Measurements from ENCODE around the gene IL17REL. TPM values are rescaled to one million over a fixed set of nuclear protein-coding genes. Genes with fewer than 3 reads are reported as not detected.

IL17REL gene
- total and polyA plus RNA-seq, 10 of the 15 experiments (the other 5 are each of a cell fraction or from before 2014, with no cell fraction given) = 0.03 TPM; not detected in 9

GRCh38 chr22:50030297-50031188, 18.0 kb upstream of the IL17REL start:
- RAD21 ChIA-PET (ENCODE audit: unreplicated experiment) = interaction anchor here (0.6 to 2.8 kb wide), 25 partner anchors 13 to 268 kb away, joined by 3 to 81 read pairs (median 4); partner anchors contain the start of genes CRELD2 and IL17REL
- TF ChIP-seq HCFC1 (IDR thresholded peaks at IDR 0.05; ENCODE audit: low read length) (no peak), GATAD2B (conservative IDR thresholded peaks at IDR 0.05; ENCODE audit: low read depth) (no peak), GABPA (IDR thresholded peaks at IDR 0.05; ENCODE audit: low read depth) (no peak), BACH1 (IDR thresholded peaks at IDR 0.05; ENCODE audit: borderline replicate concordance) (no peak), RELA (IDR thresholded peaks at IDR 0.05; ENCODE audit: borderline replicate concordance, partially characterized antibody) (peak; percentile 65), MEF2B (IDR thresholded peaks at IDR 0.05; ENCODE audit: partially characterized antibody, poor library complexity, severe bottlenecking) (no peak), BRCA1 (IDR thresholded peaks at IDR 0.05; ENCODE audit: low read depth, low read length) (no peak), MEF2A (IDR thresholded peaks at IDR 0.05; ENCODE audit: insufficient read depth, low read depth, low read length) (no peak), HDAC6 (IDR thresholded peaks at IDR 0.05; ENCODE audit: unreplicated experiment) (no peak), ZSCAN29 (IDR thresholded peaks at IDR 0.05) (no peak; the same call in 1 of the 2 replicates), SMC3 (IDR thresholded peaks at IDR 0.05; ENCODE audit: borderline replicate concordance, low read length) (peak; percentile 98), HDAC2 (IDR thresholded peaks at IDR 0.05) (no peak)
- TF ChIP-seq, protein P1, sequence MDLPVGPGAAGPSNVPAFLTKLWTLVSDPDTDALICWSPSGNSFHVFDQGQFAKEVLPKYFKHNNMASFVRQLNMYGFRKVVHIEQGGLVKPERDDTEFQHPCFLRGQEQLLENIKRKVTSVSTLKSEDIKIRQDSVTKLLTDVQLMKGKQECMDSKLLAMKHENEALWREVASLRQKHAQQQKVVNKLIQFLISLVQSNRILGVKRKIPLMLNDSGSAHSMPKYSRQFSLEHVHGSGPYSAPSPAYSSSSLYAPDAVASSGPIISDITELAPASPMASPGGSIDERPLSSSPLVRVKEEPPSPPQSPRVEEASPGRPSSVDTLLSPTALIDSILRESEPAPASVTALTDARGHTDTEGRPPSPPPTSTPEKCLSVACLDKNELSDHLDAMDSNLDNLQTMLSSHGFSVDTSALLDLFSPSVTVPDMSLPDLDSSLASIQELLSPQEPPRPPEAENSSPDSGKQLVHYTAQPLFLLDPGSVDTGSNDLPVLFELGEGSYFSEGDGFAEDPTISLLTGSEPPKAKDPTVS (IDR thresholded peaks at IDR 0.05; ENCODE audit: low read depth, low read length) = no peak
- TF ChIP-seq, protein P2, sequence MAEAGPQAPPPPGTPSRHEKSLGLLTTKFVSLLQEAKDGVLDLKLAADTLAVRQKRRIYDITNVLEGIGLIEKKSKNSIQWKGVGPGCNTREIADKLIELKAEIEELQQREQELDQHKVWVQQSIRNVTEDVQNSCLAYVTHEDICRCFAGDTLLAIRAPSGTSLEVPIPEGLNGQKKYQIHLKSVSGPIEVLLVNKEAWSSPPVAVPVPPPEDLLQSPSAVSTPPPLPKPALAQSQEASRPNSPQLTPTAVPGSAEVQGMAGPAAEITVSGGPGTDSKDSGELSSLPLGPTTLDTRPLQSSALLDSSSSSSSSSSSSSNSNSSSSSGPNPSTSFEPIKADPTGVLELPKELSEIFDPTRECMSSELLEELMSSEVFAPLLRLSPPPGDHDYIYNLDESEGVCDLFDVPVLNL (IDR thresholded peaks at IDR 0.05; ENCODE audit: low read depth, low read length) = no peak
- TF ChIP-seq, protein P3, sequence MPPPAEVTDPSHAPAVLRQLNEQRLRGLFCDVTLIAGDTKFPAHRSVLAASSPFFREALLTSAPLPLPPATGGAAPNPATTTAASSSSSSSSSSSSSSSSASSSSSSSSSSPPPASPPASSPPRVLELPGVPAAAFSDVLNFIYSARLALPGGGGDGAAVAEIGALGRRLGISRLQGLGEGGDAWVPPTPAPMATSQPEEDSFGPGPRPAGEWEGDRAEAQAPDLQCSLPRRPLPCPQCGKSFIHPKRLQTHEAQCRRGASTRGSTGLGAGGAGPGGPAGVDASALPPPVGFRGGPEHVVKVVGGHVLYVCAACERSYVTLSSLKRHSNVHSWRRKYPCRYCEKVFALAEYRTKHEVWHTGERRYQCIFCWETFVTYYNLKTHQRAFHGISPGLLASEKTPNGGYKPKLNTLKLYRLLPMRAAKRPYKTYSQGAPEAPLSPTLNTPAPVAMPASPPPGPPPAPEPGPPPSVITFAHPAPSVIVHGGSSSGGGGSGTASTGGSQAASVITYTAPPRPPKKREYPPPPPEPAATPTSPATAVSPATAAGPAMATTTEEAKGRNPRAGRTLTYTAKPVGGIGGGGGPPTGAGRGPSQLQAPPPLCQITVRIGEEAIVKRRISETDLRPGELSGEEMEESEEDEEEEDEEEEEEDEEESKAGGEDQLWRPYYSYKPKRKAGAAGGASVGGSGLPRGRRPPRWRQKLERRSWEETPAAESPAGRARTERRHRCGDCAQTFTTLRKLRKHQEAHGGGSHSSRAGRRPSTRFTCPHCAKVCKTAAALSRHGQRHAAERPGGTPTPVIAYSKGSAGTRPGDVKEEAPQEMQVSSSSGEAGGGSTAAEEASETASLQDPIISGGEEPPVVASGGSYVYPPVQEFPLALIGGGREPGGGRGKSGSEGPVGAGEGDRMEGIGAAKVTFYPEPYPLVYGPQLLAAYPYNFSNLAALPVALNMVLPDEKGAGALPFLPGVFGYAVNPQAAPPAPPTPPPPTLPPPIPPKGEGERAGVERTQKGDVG (CRISPR knock-in tag; IDR thresholded peaks at IDR 0.05) = no peak
- TF ChIP-seq, protein P4, sequence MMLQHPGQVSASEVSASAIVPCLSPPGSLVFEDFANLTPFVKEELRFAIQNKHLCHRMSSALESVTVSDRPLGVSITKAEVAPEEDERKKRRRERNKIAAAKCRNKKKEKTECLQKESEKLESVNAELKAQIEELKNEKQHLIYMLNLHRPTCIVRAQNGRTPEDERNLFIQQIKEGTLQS (IDR thresholded peaks at IDR 0.05; ENCODE audit: borderline replicate concordance, extremely low read depth, low read depth, low read length) = no peak

More at GRCh38 chr22:50030297-50031188, 18.0 kb upstream of the IL17REL start:
- H3K36me3 ChIP-seq (ENCODE audit: control insufficient read depth in 2 of 2, insufficient read depth in 2 of 2, low read length in 1 of 2) = no peaks in the 10 kb centered on the region
- BruUV-seq (replicated peaks) = no TSS peak
- H3K4me1 ChIP-seq (ENCODE audit: control insufficient read depth, insufficient read depth, low read length) = peaks cover 6% of the 10 kb centered on the region; the same call in 1 of the 2 replicates
- no peak overlapping the region for H2AFZ ChIP-seq (ENCODE audit: control insufficient read depth, low read depth, low read length)
- ChIA-PET CTCF (interaction anchor here (0.6 to 4.5 kb wide), 26 partner anchors 11 to 373 kb away, joined by 3 to 79 read pairs (median 5); no protein-coding TSS in a partner anchor), SMC1A (ENCODE audit: uncharacterized antibody, unreplicated experiment) (interaction anchor here (0.7 to 3.2 kb wide), 13 partner anchors 12 to 559 kb away, joined by 3 to 43 read pairs (median 4); no protein-coding TSS in a partner anchor), POLR2A (interaction anchor here (0.6 to 1.2 kb wide), 3 partner anchors 12 to 100 kb away, joined by 3 to 4 read pairs (median 3); no protein-coding TSS in a partner anchor)
- WGBS (ENCODE audit: insufficient coverage, insufficient replicate concordance, low lambda C conversion rate, missing lambda C conversion rate) = 7% methylated on average over 50 of the region's 52 CpGs
- ATAC-seq (peak; percentile 98), FAIRE-seq (no peak), DNase-seq (ENCODE audit: low read depth, low spot score) (no peak)
- H3K27ac ChIP-seq (ENCODE audit: control insufficient read depth, insufficient read depth) = no peak overlapping the region
- intact Hi-C loops (cut with micrococcal nuclease; ENCODE audit: unreplicated experiment) = loop anchor here (1.0 kb wide), 3 partner anchors 37 to 263 kb away; no protein-coding TSS in a partner anchor
- 0 out of 2 replicates have a peak overlapping the region, but pooled peaks have one; percentile 25 for H3K4me2 ChIP-seq (ENCODE audit: control insufficient read depth, insufficient read depth)
- in situ Hi-C loops (cut with MboI) = loop anchor here (5.0 to 25.0 kb wide), 2 partner anchors 98 to 693 kb away; no protein-coding TSS in a partner anchor
- no peaks in the 10 kb centered on the region for H3K9me3 ChIP-seq (replicated peaks; ENCODE audit: control insufficient read depth, insufficient read depth, low read length)
- no peak overlapping the region for H3K4me3 ChIP-seq
- H3K27me3 ChIP-seq (replicated peaks in 1 of 2; ENCODE audit: control insufficient read depth in 2 of 2, insufficient read depth in 2 of 2, low read length in 1 of 2) = peaks cover 0 to 4% of the 10 kb centered on the region in 2 experiments; a peak in 1 of 4 replicates
- H4K20me1 ChIP-seq (ENCODE audit: control insufficient read depth, insufficient read depth) = no peaks in the 10 kb centered on the region
- no peak overlapping the region for H3K9ac ChIP-seq (ENCODE audit: control insufficient read depth, insufficient read depth, low read length)
- no peaks in the 10 kb centered on the region for H3K79me2 ChIP-seq (ENCODE audit: control insufficient read depth, insufficient read depth, low read length)
